Measurements from ENCODE around the gene WDR17. TPM values are rescaled to one million over a fixed set of nuclear protein-coding genes. Genes with fewer than 3 reads are reported as not detected.

The WDR17 gene
- total RNA-seq, 2 donors from 2014 or later, result 3.5 to 7.3 TPM

DNA sequence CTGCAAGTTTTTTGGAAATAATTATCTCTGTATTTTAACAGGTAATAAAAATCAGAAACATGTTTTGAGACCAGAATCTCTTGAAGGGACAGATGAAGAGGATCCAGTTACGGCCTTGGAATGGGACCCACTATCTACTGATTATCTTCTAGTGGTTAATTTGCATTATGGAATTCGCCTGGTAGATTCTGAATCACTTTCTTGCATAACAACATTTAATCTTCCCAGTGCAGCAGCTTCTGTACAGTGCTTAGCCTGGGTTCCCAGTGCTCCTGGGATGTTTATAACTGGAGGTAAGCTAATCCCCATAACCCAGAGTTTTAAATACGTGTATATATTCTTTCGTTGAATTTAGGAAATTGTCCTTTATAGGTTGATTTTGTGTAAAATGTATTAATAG, 59.4 kb downstream of the WDR17 start:
- no peak for DNase-seq
- H3K9ac ChIP-seq (ENCODE audit: extremely low read depth, low read length, poor library complexity, severe bottlenecking), result no peak overlapping the region
- 88 to 93% methylated on average over 1 to 2 of the region's 4 CpGs for WGBS, 2 experiments (ENCODE audit: insufficient coverage in 1 of 2, insufficient read length in 1 of 2)
- no peak overlapping the region for H3K4me3 ChIP-seq (ENCODE audit: low read length)
- no peaks in the 10 kb centered on the region for H3K4me1 ChIP-seq (ENCODE audit: control insufficient read depth, insufficient read depth, low read length)
- no peaks in the 10 kb centered on the region for H3K36me3 Mint-ChIP-seq (ENCODE audit: low read depth)
- no peaks in the 10 kb centered on the region for H3K27me3 Mint-ChIP-seq (ENCODE audit: insufficient read depth)
- H3K27ac ChIP-seq (ENCODE audit: low read depth, low read length), result no peak overlapping the region
- H3K27me3 ChIP-seq (ENCODE audit: control insufficient read depth, insufficient read depth, low read length, poor library complexity, severe bottlenecking), result no peaks in the 10 kb centered on the region
- H3K36me3 ChIP-seq (ENCODE audit: control insufficient read depth, insufficient read depth, low read length), result no peaks in the 10 kb centered on the region
- TF ChIP-seq, protein P1, sequence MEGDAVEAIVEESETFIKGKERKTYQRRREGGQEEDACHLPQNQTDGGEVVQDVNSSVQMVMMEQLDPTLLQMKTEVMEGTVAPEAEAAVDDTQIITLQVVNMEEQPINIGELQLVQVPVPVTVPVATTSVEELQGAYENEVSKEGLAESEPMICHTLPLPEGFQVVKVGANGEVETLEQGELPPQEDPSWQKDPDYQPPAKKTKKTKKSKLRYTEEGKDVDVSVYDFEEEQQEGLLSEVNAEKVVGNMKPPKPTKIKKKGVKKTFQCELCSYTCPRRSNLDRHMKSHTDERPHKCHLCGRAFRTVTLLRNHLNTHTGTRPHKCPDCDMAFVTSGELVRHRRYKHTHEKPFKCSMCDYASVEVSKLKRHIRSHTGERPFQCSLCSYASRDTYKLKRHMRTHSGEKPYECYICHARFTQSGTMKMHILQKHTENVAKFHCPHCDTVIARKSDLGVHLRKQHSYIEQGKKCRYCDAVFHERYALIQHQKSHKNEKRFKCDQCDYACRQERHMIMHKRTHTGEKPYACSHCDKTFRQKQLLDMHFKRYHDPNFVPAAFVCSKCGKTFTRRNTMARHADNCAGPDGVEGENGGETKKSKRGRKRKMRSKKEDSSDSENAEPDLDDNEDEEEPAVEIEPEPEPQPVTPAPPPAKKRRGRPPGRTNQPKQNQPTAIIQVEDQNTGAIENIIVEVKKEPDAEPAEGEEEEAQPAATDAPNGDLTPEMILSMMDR (conservative IDR thresholded peaks at IDR 0.05), result no peak
- no peak overlapping the region for H3K4me3 Mint-ChIP-seq
- H3K9me3 ChIP-seq (ENCODE audit: control insufficient read depth, low read length), result no peaks in the 10 kb centered on the region
- no peaks in the 10 kb centered on the region for H3K9me3 Mint-ChIP-seq
- no peaks in the 10 kb centered on the region for H3K4me1 Mint-ChIP-seq
- no peak overlapping the region for H3K27ac Mint-ChIP-seq

DNA sequence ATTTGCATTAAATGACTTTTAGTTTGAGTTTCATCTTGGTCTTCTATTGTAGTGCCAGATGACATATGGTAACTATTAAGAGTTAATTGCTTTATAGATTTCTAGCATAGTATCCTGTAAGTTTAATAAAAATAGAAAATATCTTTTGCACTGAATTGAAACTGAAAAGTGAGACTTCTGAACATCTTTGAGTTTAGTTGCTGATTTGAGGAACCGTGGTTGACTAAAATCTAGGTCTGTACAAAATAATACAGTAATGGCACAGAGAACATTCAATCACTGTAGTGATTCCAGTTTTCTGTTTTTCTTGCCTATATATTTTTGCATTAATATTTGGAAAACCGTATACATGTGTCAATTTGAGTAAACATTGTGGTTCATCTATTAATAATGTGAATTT, 69.0 kb downstream of the WDR17 start:
- no peak overlapping the region for H3K27ac ChIP-seq (ENCODE audit: low read depth, low read length)
- H3K36me3 Mint-ChIP-seq (ENCODE audit: low read depth), result no peaks in the 10 kb centered on the region
- WGBS, 2 experiments (ENCODE audit: insufficient coverage in 1 of 2, insufficient read length in 1 of 2), result 83% methylated on average over 2 of the region's 2 CpGs; no CpG with 5 or more reads in 1 of the 2 experiments
- H3K4me1 Mint-ChIP-seq, result no peaks in the 10 kb centered on the region
- no peak for DNase-seq
- no peak overlapping the region for H3K9ac ChIP-seq (ENCODE audit: extremely low read depth, low read length, poor library complexity, severe bottlenecking)
- H3K4me1 ChIP-seq (ENCODE audit: control insufficient read depth, insufficient read depth, low read length), result no peaks in the 10 kb centered on the region
- no peaks in the 10 kb centered on the region for H3K9me3 ChIP-seq (ENCODE audit: control insufficient read depth, low read length)
- H3K4me3 Mint-ChIP-seq, result no peak overlapping the region
- no peak overlapping the region for H3K4me3 ChIP-seq (ENCODE audit: low read length)
- no peaks in the 10 kb centered on the region for H3K27me3 ChIP-seq (ENCODE audit: control insufficient read depth, insufficient read depth, low read length, poor library complexity, severe bottlenecking)
- H3K9me3 Mint-ChIP-seq, result no peaks in the 10 kb centered on the region
- no peak overlapping the region for H3K27ac Mint-ChIP-seq
- TF ChIP-seq, protein P1 (conservative IDR thresholded peaks at IDR 0.05), result no peak
- no peaks in the 10 kb centered on the region for H3K27me3 Mint-ChIP-seq (ENCODE audit: insufficient read depth)
- H3K36me3 ChIP-seq (ENCODE audit: control insufficient read depth, insufficient read depth, low read length), result no peaks in the 10 kb centered on the region

DNA sequence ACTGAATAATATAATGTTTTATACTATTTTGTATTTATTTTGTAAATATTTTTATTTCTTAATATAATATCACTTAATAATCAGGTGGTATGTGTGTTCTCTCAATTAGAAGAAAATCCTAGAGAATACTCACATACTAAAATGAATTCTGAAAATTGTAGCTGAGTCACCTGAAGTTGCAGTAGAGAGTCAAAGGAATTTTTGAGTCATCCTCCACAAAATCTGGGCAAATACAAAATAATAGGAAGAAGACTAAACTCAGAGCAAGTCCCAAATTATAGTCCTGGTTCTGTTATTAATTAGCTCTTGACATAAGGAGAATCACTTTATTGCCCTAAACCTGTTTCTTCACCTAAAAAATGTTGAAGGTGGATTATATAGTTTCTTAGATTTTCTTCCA, 72.0 kb downstream of the WDR17 start:
- no peak overlapping the region for H3K4me3 Mint-ChIP-seq
- TF ChIP-seq, protein P1 (conservative IDR thresholded peaks at IDR 0.05), result no peak
- H3K4me1 Mint-ChIP-seq, result no peaks in the 10 kb centered on the region

More for the DNA sequence above, 72.0 kb downstream of the WDR17 start:
- H3K9me3 Mint-ChIP-seq, result no peaks in the 10 kb centered on the region
- no peaks in the 10 kb centered on the region for H3K36me3 Mint-ChIP-seq (ENCODE audit: low read depth)
- Histone ChIP-seq H3K4me1 (ENCODE audit: control insufficient read depth, insufficient read depth, low read length) (no peaks in the 10 kb centered on the region), H3K36me3 (ENCODE audit: control insufficient read depth, insufficient read depth, low read length) (no peaks in the 10 kb centered on the region), H3K9me3 (ENCODE audit: control insufficient read depth, low read length) (no peaks in the 10 kb centered on the region), H3K9ac (ENCODE audit: extremely low read depth, low read length, poor library complexity, severe bottlenecking) (no peak overlapping the region), H3K27ac (ENCODE audit: low read depth, low read length) (no peak overlapping the region), H3K27me3 (ENCODE audit: control insufficient read depth, insufficient read depth, low read length, poor library complexity, severe bottlenecking) (no peaks in the 10 kb centered on the region), H3K4me3 (ENCODE audit: low read length) (no peak overlapping the region)
- H3K27ac Mint-ChIP-seq, result no peak overlapping the region
- no peaks in the 10 kb centered on the region for H3K27me3 Mint-ChIP-seq (ENCODE audit: insufficient read depth)
- DNase-seq, result no peak

All from endodermal cell (in vitro differentiated cells).